WTC11 (cell line): ENCODE data around the gene RRAGD.

Experiments
- CREM ChIP-seq: sonication (generic); formaldehyde crosslinking; IDR thresholded peaks from 2 replicates; pipeline ENCODE4 v1.8.1; 2022; ENCODE audit warnings: mild to moderate bottlenecking, missing genetic modification reagents, moderate library complexity
- JAZF1 ChIP-seq: fragments of 250-450 bp; sonication (Bioruptor Pico); IDR thresholded peaks from 2 replicates; pipeline ENCODE4 v1.9.0; 2021; ENCODE audit warnings: moderate library complexity, mild to moderate bottlenecking, inconsistent platforms
- NFYB ChIP-seq: sonication (generic); formaldehyde crosslinking; conservative IDR thresholded peaks from 2 replicates; pipeline ENCODE4 v1.8.0; 2022; ENCODE audit warnings: low read depth, missing genetic modification reagents
- NR2C2 ChIP-seq: sonication (generic); formaldehyde crosslinking; IDR thresholded peaks from 2 replicates; pipeline ENCODE4 v1.8.0; 2022; ENCODE audit warnings: mild to moderate bottlenecking, missing genetic modification reagents
- SP1 ChIP-seq: sonication (generic); formaldehyde crosslinking; conservative IDR thresholded peaks from 2 replicates; pipeline ENCODE4 v1.8.1; 2022; ENCODE audit warnings: missing genetic modification reagents
- ZBTB21 ChIP-seq: sonication (generic); formaldehyde crosslinking; IDR thresholded peaks from 2 replicates; pipeline ENCODE4 v1.8.1; 2023; ENCODE audit warnings: mild to moderate bottlenecking, missing genetic modification reagents, borderline replicate concordance
- ZNF423 ChIP-seq: fragments of 250-450 bp; sonication (Bioruptor Pico); IDR thresholded peaks from 2 replicates; pipeline ENCODE4 v2.1.2; 2022; ENCODE audit warnings: mild to moderate bottlenecking, moderate library complexity
- TF ChIP-seq, protein P1 (sequence below): fragments of 200-600 bp; IDR thresholded peaks from 2 replicates; pipeline ENCODE4 v1.8.0; 2022; ENCODE audit warnings: antibody characterized with exemption
- TF ChIP-seq, protein P2 (sequence below): sonication (generic); formaldehyde crosslinking; conservative IDR thresholded peaks from 2 replicates; pipeline ENCODE4 v1.8.1; 2023; ENCODE audit warnings: mild to moderate bottlenecking, low read depth, missing genetic modification reagents, moderate library complexity
- TF ChIP-seq, protein P3 (sequence below): sonication (generic); formaldehyde crosslinking; IDR thresholded peaks from 2 replicates; pipeline ENCODE4 v1.8.0; 2022; ENCODE audit warnings: missing genetic modification reagents
- TF ChIP-seq, protein P4 (sequence below): sonication (generic); formaldehyde crosslinking; conservative IDR thresholded peaks from 2 replicates; pipeline ENCODE4 v1.8.1; 2022; ENCODE audit warnings: mild to moderate bottlenecking, missing genetic modification reagents
- TF ChIP-seq, protein P5 (sequence below): sonication (generic); formaldehyde crosslinking; IDR thresholded peaks from 2 replicates; pipeline ENCODE4 v1.8.1; 2023; ENCODE audit warnings: mild to moderate bottlenecking, moderate library complexity, missing genetic modification reagents

DNA sequence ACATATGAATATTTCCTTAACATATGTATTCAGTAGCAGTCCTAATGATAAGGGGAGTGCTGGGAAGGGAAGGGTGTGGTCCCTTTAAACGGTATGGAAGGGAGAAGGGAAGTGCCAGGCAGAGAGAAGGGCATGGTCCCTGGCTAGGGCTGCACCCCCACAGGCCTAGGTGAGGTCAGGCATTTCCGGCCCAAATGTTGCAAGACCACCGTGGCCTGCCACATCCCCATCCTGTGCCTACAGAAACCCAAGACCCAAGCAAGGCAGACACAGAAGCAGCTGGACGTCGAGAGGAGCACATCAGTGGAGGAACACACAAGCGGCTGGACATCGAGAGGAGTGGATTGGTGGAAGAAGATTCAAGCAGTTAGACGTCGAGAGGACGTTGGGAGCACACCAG, 5.9 kb downstream of the RRAGD start:
- TF ChIP-seq, protein P1, sequence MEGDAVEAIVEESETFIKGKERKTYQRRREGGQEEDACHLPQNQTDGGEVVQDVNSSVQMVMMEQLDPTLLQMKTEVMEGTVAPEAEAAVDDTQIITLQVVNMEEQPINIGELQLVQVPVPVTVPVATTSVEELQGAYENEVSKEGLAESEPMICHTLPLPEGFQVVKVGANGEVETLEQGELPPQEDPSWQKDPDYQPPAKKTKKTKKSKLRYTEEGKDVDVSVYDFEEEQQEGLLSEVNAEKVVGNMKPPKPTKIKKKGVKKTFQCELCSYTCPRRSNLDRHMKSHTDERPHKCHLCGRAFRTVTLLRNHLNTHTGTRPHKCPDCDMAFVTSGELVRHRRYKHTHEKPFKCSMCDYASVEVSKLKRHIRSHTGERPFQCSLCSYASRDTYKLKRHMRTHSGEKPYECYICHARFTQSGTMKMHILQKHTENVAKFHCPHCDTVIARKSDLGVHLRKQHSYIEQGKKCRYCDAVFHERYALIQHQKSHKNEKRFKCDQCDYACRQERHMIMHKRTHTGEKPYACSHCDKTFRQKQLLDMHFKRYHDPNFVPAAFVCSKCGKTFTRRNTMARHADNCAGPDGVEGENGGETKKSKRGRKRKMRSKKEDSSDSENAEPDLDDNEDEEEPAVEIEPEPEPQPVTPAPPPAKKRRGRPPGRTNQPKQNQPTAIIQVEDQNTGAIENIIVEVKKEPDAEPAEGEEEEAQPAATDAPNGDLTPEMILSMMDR: no peak
- TF ChIP-seq CREM (no peak), SP1 (CRISPR knock-in tag) (no peak), JAZF1 (CRISPR knock-in tag) (no peak), ZNF423 (CRISPR knock-in tag) (no peak), ZBTB21 (CRISPR knock-in tag) (no peak), NR2C2 (CRISPR knock-in tag) (no peak), NFYB (no peak)
- TF ChIP-seq, protein P2, sequence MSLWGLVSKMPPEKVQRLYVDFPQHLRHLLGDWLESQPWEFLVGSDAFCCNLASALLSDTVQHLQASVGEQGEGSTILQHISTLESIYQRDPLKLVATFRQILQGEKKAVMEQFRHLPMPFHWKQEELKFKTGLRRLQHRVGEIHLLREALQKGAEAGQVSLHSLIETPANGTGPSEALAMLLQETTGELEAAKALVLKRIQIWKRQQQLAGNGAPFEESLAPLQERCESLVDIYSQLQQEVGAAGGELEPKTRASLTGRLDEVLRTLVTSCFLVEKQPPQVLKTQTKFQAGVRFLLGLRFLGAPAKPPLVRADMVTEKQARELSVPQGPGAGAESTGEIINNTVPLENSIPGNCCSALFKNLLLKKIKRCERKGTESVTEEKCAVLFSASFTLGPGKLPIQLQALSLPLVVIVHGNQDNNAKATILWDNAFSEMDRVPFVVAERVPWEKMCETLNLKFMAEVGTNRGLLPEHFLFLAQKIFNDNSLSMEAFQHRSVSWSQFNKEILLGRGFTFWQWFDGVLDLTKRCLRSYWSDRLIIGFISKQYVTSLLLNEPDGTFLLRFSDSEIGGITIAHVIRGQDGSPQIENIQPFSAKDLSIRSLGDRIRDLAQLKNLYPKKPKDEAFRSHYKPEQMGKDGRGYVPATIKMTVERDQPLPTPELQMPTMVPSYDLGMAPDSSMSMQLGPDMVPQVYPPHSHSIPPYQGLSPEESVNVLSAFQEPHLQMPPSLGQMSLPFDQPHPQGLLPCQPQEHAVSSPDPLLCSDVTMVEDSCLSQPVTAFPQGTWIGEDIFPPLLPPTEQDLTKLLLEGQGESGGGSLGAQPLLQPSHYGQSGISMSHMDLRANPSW: no peak
- TF ChIP-seq, protein P3, sequence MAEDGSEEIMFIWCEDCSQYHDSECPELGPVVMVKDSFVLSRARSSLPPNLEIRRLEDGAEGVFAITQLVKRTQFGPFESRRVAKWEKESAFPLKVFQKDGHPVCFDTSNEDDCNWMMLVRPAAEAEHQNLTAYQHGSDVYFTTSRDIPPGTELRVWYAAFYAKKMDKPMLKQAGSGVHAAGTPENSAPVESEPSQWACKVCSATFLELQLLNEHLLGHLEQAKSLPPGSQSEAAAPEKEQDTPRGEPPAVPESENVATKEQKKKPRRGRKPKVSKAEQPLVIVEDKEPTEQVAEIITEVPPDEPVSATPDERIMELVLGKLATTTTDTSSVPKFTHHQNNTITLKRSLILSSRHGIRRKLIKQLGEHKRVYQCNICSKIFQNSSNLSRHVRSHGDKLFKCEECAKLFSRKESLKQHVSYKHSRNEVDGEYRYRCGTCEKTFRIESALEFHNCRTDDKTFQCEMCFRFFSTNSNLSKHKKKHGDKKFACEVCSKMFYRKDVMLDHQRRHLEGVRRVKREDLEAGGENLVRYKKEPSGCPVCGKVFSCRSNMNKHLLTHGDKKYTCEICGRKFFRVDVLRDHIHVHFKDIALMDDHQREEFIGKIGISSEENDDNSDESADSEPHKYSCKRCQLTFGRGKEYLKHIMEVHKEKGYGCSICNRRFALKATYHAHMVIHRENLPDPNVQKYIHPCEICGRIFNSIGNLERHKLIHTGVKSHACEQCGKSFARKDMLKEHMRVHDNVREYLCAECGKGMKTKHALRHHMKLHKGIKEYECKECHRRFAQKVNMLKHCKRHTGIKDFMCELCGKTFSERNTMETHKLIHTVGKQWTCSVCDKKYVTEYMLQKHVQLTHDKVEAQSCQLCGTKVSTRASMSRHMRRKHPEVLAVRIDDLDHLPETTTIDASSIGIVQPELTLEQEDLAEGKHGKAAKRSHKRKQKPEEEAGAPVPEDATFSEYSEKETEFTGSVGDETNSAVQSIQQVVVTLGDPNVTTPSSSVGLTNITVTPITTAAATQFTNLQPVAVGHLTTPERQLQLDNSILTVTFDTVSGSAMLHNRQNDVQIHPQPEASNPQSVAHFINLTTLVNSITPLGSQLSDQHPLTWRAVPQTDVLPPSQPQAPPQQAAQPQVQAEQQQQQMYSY (CRISPR knock-in tag): no peak
- TF ChIP-seq, protein P4, sequence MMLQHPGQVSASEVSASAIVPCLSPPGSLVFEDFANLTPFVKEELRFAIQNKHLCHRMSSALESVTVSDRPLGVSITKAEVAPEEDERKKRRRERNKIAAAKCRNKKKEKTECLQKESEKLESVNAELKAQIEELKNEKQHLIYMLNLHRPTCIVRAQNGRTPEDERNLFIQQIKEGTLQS (CRISPR knock-in tag): no peak
- TF ChIP-seq, protein P5, sequence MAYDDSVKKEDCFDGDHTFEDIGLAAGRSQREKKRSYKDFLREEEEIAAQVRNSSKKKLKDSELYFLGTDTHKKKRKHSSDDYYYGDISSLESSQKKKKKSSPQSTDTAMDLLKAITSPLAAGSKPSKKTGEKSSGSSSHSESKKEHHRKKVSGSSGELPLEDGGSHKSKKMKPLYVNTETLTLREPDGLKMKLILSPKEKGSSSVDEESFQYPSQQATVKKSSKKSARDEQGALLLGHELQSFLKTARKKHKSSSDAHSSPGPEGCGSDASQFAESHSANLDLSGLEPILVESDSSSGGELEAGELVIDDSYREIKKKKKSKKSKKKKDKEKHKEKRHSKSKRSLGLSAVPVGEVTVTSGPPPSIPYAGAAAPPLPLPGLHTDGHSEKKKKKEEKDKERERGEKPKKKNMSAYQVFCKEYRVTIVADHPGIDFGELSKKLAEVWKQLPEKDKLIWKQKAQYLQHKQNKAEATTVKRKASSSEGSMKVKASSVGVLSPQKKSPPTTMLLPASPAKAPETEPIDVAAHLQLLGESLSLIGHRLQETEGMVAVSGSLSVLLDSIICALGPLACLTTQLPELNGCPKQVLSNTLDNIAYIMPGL (CRISPR knock-in tag): no peak
